ENCODE measurements around the gene PRMT2.

The PRMT2 gene

DNA sequence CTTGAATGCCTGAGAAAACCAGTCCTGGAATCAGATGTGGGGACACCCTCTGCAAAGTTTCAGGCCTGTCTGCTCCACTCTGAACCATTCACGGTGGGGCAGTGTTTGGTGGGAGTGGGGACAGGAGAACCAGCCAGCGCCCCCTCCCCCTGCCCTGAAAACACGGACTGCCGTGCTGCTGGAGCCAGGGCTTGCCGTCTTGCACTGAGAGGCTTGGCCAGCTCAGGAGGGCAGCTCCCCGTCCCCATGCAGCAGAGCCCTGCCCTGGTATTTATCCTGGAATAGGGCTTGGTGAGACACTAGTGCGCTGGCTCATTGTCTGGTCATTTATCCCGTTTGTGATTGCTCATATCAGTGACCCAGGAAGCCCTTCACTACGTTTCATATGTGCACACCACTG is 34.5 kb upstream of the PRMT2 start:
- H3K36me3 ChIP-seq (ENCODE audit: insufficient read depth, insufficient read length, low read length): no peaks in the 10 kb centered on the region
- H3K9me3 ChIP-seq (ENCODE audit: insufficient read depth, low read length): peaks cover 18% of the 10 kb centered on the region; the same call in 1 of the 2 replicates
- H3K9ac ChIP-seq (ENCODE audit: insufficient read length, low read depth): no peak overlapping the region
- H3K27me3 ChIP-seq (ENCODE audit: insufficient read depth, insufficient read length): no peaks in the 10 kb centered on the region
- no peak for DNase-seq (ENCODE audit: low read depth, low spot score)
- H3K4me1 ChIP-seq (ENCODE audit: insufficient read depth, insufficient read length): peaks cover 13% of the 10 kb centered on the region
- TF ChIP-seq SUZ12 (IDR thresholded peaks at IDR 0.05; ENCODE audit: extremely low read depth, insufficient read depth, insufficient read length): no peak
- no peak for TF ChIP-seq YY1 (IDR thresholded peaks at IDR 0.05; ENCODE audit: insufficient read depth, insufficient read length)
- TF ChIP-seq ZNF274 (IDR thresholded peaks at IDR 0.05; ENCODE audit: low read depth, low read length): no peak
- no peak overlapping the region for H3K4me3 ChIP-seq (ENCODE audit: insufficient read length, low read depth)

DNA sequence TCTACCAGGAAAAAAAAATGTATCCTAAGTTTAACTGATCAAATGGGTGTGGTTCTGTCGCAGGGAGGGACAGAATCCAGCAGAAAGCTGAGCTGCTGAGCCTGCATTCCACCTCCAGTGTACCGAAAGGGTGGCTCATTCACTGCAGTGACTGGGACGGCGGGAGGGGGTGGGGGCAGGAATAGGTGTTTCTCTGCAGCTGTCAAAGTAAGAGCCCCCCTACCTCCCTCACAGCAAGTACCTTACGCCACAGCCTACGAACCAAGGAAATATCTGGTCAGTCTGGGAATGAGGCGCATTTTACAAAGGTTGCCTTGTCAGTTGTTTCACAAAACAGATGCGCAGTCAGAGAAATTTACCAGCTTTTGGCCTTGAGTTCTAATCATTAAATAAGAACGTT is 32.2 kb upstream of the PRMT2 start:
- Histone ChIP-seq H3K4me3 (ENCODE audit: insufficient read length, low read depth) (no peak overlapping the region), H3K9me3 (ENCODE audit: insufficient read depth, low read length) (0 out of 2 replicates have a peak, but pooled peaks cover 2% of the 10 kb centered on the region), H3K4me1 (ENCODE audit: insufficient read depth, insufficient read length) (peaks cover 13% of the 10 kb centered on the region), H3K36me3 (ENCODE audit: insufficient read depth, insufficient read length, low read length) (no peaks in the 10 kb centered on the region), H3K9ac (ENCODE audit: insufficient read length, low read depth) (no peak overlapping the region), H3K27me3 (ENCODE audit: insufficient read depth, insufficient read length) (no peaks in the 10 kb centered on the region)
- DNase-seq (ENCODE audit: low read depth, low spot score): no peak
- TF ChIP-seq ZNF274 (IDR thresholded peaks at IDR 0.05; ENCODE audit: low read depth, low read length): no peak
- no peak for TF ChIP-seq SUZ12 (IDR thresholded peaks at IDR 0.05; ENCODE audit: extremely low read depth, insufficient read depth, insufficient read length)
- TF ChIP-seq YY1 (IDR thresholded peaks at IDR 0.05; ENCODE audit: insufficient read depth, insufficient read length): no peak

DNA sequence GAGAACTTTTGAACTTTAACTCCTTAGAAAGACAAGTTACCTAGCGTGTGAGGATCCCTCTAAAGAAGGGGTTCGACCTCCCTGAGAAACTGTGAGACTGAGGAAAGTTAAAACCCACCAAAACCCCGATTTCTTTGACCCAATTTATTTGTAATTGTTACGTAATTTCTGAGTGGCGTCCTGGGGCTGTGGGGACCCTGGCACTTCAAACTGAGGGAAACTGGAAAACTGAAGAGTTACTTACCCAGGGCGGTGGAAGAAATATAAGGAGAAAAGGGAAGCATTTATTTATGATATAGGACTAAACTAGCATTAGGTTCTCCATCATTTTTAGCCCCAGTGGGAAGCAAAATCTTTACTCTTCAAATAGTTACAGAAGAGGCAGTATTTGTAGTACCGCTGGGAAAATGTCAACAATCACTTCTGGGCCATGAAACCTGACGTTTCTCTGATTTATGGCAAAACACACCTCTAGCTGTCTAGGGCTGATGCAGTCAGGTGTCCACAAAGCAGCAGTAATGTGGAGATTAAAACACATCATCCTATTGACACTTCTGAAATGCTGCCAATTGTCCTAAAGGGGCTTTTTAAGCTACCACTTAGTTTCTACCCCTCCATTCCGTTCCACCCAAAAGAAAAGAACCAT is 31.0 kb upstream of the PRMT2 start:
- no peak overlapping the region for H3K9ac ChIP-seq (ENCODE audit: insufficient read length, low read depth)
- DNase-seq (ENCODE audit: low read depth, low spot score): no peak
- H3K4me1 ChIP-seq (ENCODE audit: insufficient read depth, insufficient read length): peaks cover 10% of the 10 kb centered on the region

GRCh38 chr21:46604975-46605766 is 30.3 kb upstream of the PRMT2 start, which contains the start of gene S100B:
Gene S100B, minus strand, starts transcription at chr21:46605082. Its CDS starts 2,667 bp downstream, at chr21:46602415.
- no peak for TF ChIP-seq YY1 (IDR thresholded peaks at IDR 0.05; ENCODE audit: insufficient read depth, insufficient read length)
- TF ChIP-seq ZNF274 (IDR thresholded peaks at IDR 0.05; ENCODE audit: low read depth, low read length): no peak
- TF ChIP-seq SUZ12 (IDR thresholded peaks at IDR 0.05; ENCODE audit: extremely low read depth, insufficient read depth, insufficient read length): no peak
- no peak within 1 kb of the TSS for H3K4me3 ChIP-seq (ENCODE audit: insufficient read length, low read depth)
- H3K9me3 ChIP-seq (ENCODE audit: insufficient read depth, low read length): no peaks in the 10 kb centered on the region; the same call in 1 of the 2 replicates
- no peaks in the 10 kb centered on the region for H3K36me3 ChIP-seq (ENCODE audit: insufficient read depth, insufficient read length, low read length)
- no peak for DNase-seq (ENCODE audit: low read depth, low spot score)
- H3K27me3 ChIP-seq (ENCODE audit: insufficient read depth, insufficient read length): no peaks in the 10 kb centered on the region
- H3K9ac ChIP-seq (ENCODE audit: insufficient read length, low read depth): no peak within 1 kb of the TSS
- peaks cover 10% of the 10 kb centered on the region for H3K4me1 ChIP-seq (ENCODE audit: insufficient read depth, insufficient read length)

More for the DNA sequence above, 31.0 kb upstream of the PRMT2 start:
- H3K36me3 ChIP-seq (ENCODE audit: insufficient read depth, insufficient read length, low read length): no peaks in the 10 kb centered on the region
- H3K4me3 ChIP-seq (ENCODE audit: insufficient read length, low read depth): no peak overlapping the region
- no peaks in the 10 kb centered on the region for H3K27me3 ChIP-seq (ENCODE audit: insufficient read depth, insufficient read length)
- H3K9me3 ChIP-seq (ENCODE audit: insufficient read depth, low read length): no peaks in the 10 kb centered on the region
- TF ChIP-seq YY1 (IDR thresholded peaks at IDR 0.05; ENCODE audit: insufficient read depth, insufficient read length): no peak
- no peak for TF ChIP-seq SUZ12 (IDR thresholded peaks at IDR 0.05; ENCODE audit: extremely low read depth, insufficient read depth, insufficient read length)
- TF ChIP-seq ZNF274 (IDR thresholded peaks at IDR 0.05; ENCODE audit: low read depth, low read length): no peak

DNA sequence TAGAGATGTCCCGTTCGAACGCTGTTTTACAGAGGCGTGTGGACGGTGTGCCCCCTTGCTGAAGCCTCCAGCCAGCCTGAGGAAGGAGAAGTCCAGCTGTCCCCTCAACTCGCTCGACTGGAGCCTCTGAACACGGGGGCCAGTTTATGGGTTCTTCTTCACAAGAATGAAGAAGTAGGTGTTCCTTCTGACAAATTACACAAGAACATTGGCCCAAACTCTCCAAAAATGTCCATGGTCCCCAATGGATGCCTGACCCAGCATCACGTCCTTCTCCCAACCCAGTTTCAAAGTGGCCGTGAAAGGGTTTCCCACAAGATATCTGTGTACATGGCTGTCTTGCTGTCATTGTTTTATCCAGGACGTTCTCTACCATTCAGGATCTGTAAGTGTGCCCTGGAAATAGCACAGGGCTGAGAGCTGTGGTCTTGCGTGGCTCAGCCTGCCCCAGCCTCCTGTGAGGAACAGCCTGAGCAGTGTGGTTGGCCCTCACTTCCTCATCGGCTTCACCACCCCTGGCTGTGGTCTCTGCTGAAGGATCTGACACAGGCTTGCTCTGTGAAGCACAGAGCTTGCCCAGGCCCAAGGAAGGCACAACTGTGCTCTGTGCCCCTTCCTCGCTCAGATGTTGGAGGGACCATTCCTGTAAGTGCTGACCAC is 29.6 kb upstream of the PRMT2 start:
- TF ChIP-seq SUZ12 (IDR thresholded peaks at IDR 0.05; ENCODE audit: extremely low read depth, insufficient read depth, insufficient read length): no peak
- TF ChIP-seq ZNF274 (IDR thresholded peaks at IDR 0.05; ENCODE audit: low read depth, low read length): no peak
- DNase-seq (ENCODE audit: low read depth, low spot score): no peak
- Histone ChIP-seq H3K36me3 (ENCODE audit: insufficient read depth, insufficient read length, low read length) (no peaks in the 10 kb centered on the region), H3K9me3 (ENCODE audit: insufficient read depth, low read length) (no peaks in the 10 kb centered on the region; the same call in 1 of the 2 replicates), H3K4me3 (ENCODE audit: insufficient read length, low read depth) (no peak overlapping the region), H3K9ac (ENCODE audit: insufficient read length, low read depth) (no peak overlapping the region), H3K27me3 (ENCODE audit: insufficient read depth, insufficient read length) (no peaks in the 10 kb centered on the region), H3K4me1 (ENCODE audit: insufficient read depth, insufficient read length) (peaks cover 10% of the 10 kb centered on the region)

DNA sequence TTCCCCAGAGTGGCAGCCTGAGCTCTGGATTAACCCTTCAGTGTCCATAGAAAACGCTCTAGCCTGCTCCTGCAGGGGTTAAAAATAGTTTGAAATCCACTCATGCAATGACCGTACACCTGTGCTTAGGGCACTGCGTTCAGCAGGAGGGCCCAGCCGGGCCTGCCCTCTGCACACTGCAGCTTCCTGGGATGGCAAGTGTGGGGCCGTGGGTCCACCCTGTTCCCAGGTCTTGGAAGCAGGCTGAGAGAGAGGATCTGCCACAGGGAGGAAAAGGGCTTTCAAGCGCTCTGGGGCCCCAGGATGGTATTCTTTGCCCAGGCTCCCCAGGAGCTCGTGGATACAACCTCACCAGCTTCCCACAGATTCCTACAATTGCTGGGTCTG is 29.1 kb upstream of the PRMT2 start:
- Histone ChIP-seq H3K4me1 (ENCODE audit: insufficient read depth, insufficient read length) (peaks cover 10% of the 10 kb centered on the region), H3K9ac (ENCODE audit: insufficient read length, low read depth) (no peak overlapping the region), H3K4me3 (ENCODE audit: insufficient read length, low read depth) (no peak overlapping the region), H3K9me3 (ENCODE audit: insufficient read depth, low read length) (no peaks in the 10 kb centered on the region; the same call in 1 of the 2 replicates), H3K36me3 (ENCODE audit: insufficient read depth, insufficient read length, low read length) (no peaks in the 10 kb centered on the region), H3K27me3 (ENCODE audit: insufficient read depth, insufficient read length) (no peaks in the 10 kb centered on the region)
- no peak for DNase-seq (ENCODE audit: low read depth, low spot score)
- no peak for TF ChIP-seq ZNF274 (IDR thresholded peaks at IDR 0.05; ENCODE audit: low read depth, low read length)
- TF ChIP-seq YY1 (IDR thresholded peaks at IDR 0.05; ENCODE audit: insufficient read depth, insufficient read length): no peak
- TF ChIP-seq SUZ12 (IDR thresholded peaks at IDR 0.05; ENCODE audit: extremely low read depth, insufficient read depth, insufficient read length): no peak

DNA sequence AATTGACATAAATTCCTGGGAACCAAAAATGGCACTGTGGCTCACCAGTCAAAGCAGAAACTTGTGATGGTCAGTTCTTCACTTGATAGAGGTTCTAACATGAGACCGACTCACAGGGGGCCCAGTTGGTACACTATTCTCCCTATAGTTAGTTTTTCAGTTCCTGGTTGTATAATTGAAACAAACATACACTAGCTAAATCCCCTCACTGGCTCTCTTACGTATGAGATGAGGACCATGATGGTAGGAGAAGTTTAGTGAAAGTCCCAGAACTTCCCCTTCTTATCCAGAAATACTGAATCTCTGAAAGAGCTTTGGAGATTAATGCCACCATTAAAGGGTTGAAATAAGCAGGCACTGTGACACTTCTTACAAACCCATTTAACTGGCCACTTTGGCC is 27.8 kb upstream of the PRMT2 start:
- H3K36me3 ChIP-seq (ENCODE audit: insufficient read depth, insufficient read length, low read length): no peaks in the 10 kb centered on the region
- no peak overlapping the region for H3K4me3 ChIP-seq (ENCODE audit: insufficient read length, low read depth)
- no peak overlapping the region for H3K9ac ChIP-seq (ENCODE audit: insufficient read length, low read depth)
- no peak for TF ChIP-seq ZNF274 (IDR thresholded peaks at IDR 0.05; ENCODE audit: low read depth, low read length)
- no peak for TF ChIP-seq SUZ12 (IDR thresholded peaks at IDR 0.05; ENCODE audit: extremely low read depth, insufficient read depth, insufficient read length)
- TF ChIP-seq YY1 (IDR thresholded peaks at IDR 0.05; ENCODE audit: insufficient read depth, insufficient read length): no peak
- peaks cover 7% of the 10 kb centered on the region for H3K4me1 ChIP-seq (ENCODE audit: insufficient read depth, insufficient read length)
- no peaks in the 10 kb centered on the region for H3K27me3 ChIP-seq (ENCODE audit: insufficient read depth, insufficient read length)
- H3K9me3 ChIP-seq (ENCODE audit: insufficient read depth, low read length): no peaks in the 10 kb centered on the region; the same call in 1 of the 2 replicates
- no peak for DNase-seq (ENCODE audit: low read depth, low spot score)
